Right atrium auricular region (tissue), 2 donors: ENCODE results near the gene IFNLR1. TPM values are rescaled to one million over a fixed set of nuclear protein-coding genes. Genes with fewer than 3 reads are reported as not detected.

Experiments used
- DNase-seq: peaks from one replicate; pipeline ENCODE4 v3.0.0-alpha.2; 2019; ENCODE audit warnings: low spot score
- H3K27ac ChIP-seq, 2 donors: fragments of 200-600 bp; sonication (generic); 1 replicate in 1 of 2; 2 replicates in 1 of 2; pipeline ENCODE4 v1.5.1; 2016 to 2019
- H3K27me3 ChIP-seq, 2 donors: fragments of 200-600 bp; sonication (generic); one replicate each; pipeline versions ENCODE4 v1.5.1 to v1.6.0; 2017 to 2019
- H3K36me3 ChIP-seq: fragments of 200-600 bp; sonication (generic); one replicate; pipeline ENCODE4 v1.5.1; 2016
- H3K4me1 ChIP-seq, 2 donors: fragments of 200-600 bp; sonication (generic); one replicate each; pipeline versions ENCODE4 v1.5.1 to v1.6.0; 2017 to 2019
- H3K4me3 ChIP-seq, 2 donors: fragments of 200-600 bp; sonication (generic); 1 replicate in 1 of 2; 2 replicates in 1 of 2; pipeline ENCODE4 v1.5.1; 2017 to 2019; ENCODE audit warnings: mild to moderate bottlenecking in 1 of 2, moderate library complexity in 1 of 2
- H3K9me3 ChIP-seq, 2 donors: fragments of 200-600 bp; sonication (generic); one replicate each; pipeline ENCODE4 v1.5.1; 2019
- CTCF ChIP-seq, 2 donors: fragments of 200-600 bp; sonication (generic); IDR thresholded peaks; one replicate each; pipeline ENCODE4 v1.5.1; 2019; ENCODE audit warnings: antibody characterized with exemption in 2 of 2
- total RNA-seq, 2 donors: library from RNA; depleted of rRNA; stranded (reverse); fragments of >200 nt; gene quantifications; one replicate each; pipeline ENCODE4 v1.1.0, GENCODE V29; 2016

Gene IFNLR1
- total RNA-seq, 2 donors from 2014 or later = 3.7 to 6.2 TPM

DNA sequence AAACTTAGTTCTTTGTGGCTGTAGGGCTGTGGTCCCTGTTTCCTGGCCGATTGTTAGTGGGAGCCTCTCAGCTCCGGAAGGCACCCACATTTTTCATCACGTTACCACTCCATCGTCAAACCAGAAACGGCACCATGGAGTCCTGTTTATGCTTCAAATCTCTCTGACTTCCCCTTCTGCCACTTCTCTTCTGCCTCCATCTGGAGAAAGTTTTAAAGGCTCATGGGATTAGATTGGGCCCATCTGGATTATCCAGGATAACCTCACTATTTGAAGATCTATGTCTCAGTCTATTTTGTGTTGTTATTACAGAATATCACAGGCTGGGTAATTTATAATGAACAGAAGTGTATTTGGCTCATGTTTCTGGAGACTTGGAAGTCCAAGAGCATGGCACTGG lies 24.9 kb downstream of the IFNLR1 start:
- Histone ChIP-seq H3K27ac (no peak overlapping the region), H3K36me3 (no peaks in the 10 kb centered on the region), H3K27me3 (no peaks in the 10 kb centered on the region), H3K4me1 (peaks cover 0 to 9% of the 10 kb centered on the region in 2 donors), H3K9me3 (no peaks in the 10 kb centered on the region), H3K4me3 (no peak overlapping the region)
- DNase-seq = no peak
- no peak for TF ChIP-seq CTCF (IDR thresholded peaks at IDR 0.05)

DNA sequence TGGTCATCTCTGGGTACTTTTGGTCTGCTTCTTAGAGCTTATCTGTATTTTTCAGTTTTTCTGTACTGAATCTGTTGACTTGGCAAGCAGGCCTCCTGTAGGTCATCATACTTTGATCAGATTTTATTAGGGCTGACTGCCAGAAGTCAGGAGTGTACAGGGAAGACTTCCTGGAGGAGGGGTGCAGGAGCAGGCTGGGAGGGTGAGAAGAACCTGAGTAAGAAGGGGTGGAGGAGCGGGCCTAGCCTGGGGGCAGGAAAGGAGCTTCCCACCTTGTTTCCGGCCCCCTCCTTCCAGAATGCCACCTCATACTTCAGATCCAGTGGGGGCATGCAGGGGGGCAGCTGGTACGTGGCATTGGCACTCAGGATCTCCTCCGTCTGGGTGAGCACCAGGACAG lies 25.8 kb downstream of the IFNLR1 start:
- DNase-seq = no peak
- Histone ChIP-seq H3K4me3 (no peak overlapping the region), H3K27me3 (no peaks in the 10 kb centered on the region), H3K36me3 (no peaks in the 10 kb centered on the region), H3K9me3 (no peaks in the 10 kb centered on the region), H3K4me1 (peaks cover 0 to 9% of the 10 kb centered on the region in 2 donors), H3K27ac (no peak overlapping the region)
- TF ChIP-seq CTCF (IDR thresholded peaks at IDR 0.05) = no peak

DNA sequence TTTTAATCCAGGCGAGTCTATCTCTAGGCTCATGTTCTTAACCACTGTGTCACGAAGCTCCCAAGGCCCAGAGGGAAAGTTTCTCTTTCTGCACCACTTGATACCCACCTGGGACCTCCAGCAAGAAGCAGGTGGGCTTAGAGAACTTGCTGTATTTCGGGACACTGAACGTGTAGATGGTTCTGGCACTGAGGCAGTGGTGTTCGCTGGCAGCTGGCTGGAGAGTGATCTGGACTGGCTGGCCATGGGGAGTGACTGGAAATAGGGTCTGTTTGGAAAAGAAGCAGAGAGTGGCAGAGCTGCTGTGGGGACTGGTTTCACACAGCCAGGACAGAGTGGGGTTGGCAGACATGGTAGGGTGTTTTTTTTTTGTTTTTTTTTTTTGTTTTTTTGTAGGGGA lies 27.7 kb downstream of the IFNLR1 start:
- Histone ChIP-seq H3K27me3 (no peaks in the 10 kb centered on the region), H3K4me1 (peaks cover 0 to 9% of the 10 kb centered on the region in 2 donors), H3K4me3 (no peak overlapping the region), H3K36me3 (no peaks in the 10 kb centered on the region), H3K9me3 (no peaks in the 10 kb centered on the region), H3K27ac (no peak overlapping the region)
- no peak for TF ChIP-seq CTCF (IDR thresholded peaks at IDR 0.05)
- no peak for DNase-seq

DNA sequence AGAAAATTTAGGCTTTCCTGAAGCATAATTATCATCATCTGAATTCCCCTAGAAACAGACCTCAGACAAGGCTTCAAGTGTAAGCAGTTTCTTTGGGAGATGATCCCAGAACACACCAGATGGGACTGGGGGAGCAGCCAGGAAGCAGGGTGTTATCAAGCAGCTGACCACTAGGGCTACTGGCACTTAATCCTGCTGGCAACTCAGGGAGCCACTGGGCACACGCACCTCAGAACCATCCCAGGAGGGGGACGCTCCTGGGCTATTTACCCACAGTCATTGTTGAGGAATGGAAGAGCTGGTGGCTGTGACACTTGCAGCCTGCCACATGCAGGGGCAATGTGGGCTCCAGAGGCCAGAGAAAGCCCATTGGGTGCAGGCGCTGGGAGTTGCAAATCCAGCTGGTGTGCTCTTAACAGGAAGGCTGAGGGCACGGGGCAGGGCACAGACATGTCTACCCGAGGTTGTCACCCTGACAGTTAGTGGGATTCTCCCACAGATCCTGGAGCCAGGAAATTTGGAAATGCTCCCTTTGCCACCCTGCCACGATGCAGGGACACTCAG lies 29.1 kb downstream of the IFNLR1 start:
- no peaks in the 10 kb centered on the region for H3K9me3 ChIP-seq
- no peaks in the 10 kb centered on the region for H3K27me3 ChIP-seq
- no peak overlapping the region for H3K4me3 ChIP-seq
- peaks cover 0 to 9% of the 10 kb centered on the region in 2 donors for H3K4me1 ChIP-seq
- TF ChIP-seq CTCF (IDR thresholded peaks at IDR 0.05) = peak in 1 of 2 donors; percentile 16
- no peak for DNase-seq
- no peaks in the 10 kb centered on the region for H3K36me3 ChIP-seq
- H3K27ac ChIP-seq = peak overlapping the region in 1 of 2 donors; percentile 32

- no peak for DNase-seq
- H3K4me1 ChIP-seq = peaks cover 0 to 9% of the 10 kb centered on the region in 2 donors
- no peaks in the 10 kb centered on the region for H3K27me3 ChIP-seq
These were observed 30.4 kb downstream of the IFNLR1 start for GRCh38 chr1:24156542-24157260.

More at GRCh38 chr1:24156542-24157260, 30.4 kb downstream of the IFNLR1 start:
- Histone ChIP-seq H3K9me3 (no peaks in the 10 kb centered on the region), H3K4me3 (no peak overlapping the region), H3K27ac (no peak overlapping the region), H3K36me3 (no peaks in the 10 kb centered on the region)
- TF ChIP-seq CTCF (IDR thresholded peaks at IDR 0.05) = no peak
